Colonic mucosa (tissue), 4 donors: ENCODE data around the gene HMG20A. TPM values are rescaled to one million over a fixed set of nuclear protein-coding genes. Genes with fewer than 3 reads are reported as not detected.

Experiments used
- DNase-seq: peaks from one replicate; pipeline ENCODE4 v3.0.0-alpha.2; 2020
- H3K27ac ChIP-seq: fragments of 200-600 bp; one replicate; pipeline ENCODE4 v1.8.0; 2021
- H3K27me3 ChIP-seq: fragments of 200-600 bp; one replicate; pipeline ENCODE4 v1.8.0; 2021
- H3K36me3 ChIP-seq: fragments of 200-600 bp; one replicate; pipeline ENCODE4 v1.8.0; 2021
- H3K4me1 ChIP-seq: fragments of 200-600 bp; one replicate; pipeline ENCODE4 v1.8.0; 2021; ENCODE audit warnings: mild to moderate bottlenecking
- H3K4me3 ChIP-seq: fragments of 200-600 bp; one replicate; pipeline ENCODE4 v1.8.0; 2021
- H3K9ac ChIP-seq, 2 donors: one replicate each; pipeline ENCODE4 v1.7.0; 2013; ENCODE audit warnings: control low read depth in 2 of 2, low read depth in 2 of 2, low read length in 2 of 2
- H3K9me3 ChIP-seq: fragments of 200-600 bp; one replicate; pipeline ENCODE4 v1.8.0; 2021
- intact Hi-C: fragments of 100-400 bp; cut with DNase I; formaldehyde crosslinking; loops from one replicate; pipeline ENCODE4 v1.14.1; 2022
- total RNA-seq, 2 donors: library from RNA; stranded (reverse); fragmentation: NEBNext Ultra II Directional in 1 of 2; extraction: Animal tissue kit (Norgen Biotek cat#: 25700) in 1 of 2; gene quantifications; one replicate each; pipeline ENCODE4 v1.2.1, GENCODE V29; 2021
- TF ChIP-seq, protein P1 (sequence below): fragments of 200-600 bp; IDR thresholded peaks from one replicate; pipeline ENCODE4 v1.8.0; 2022; ENCODE audit warnings: antibody characterized with exemption, mild to moderate bottlenecking
- donor health status: healthy.
- donor health status: DM: no; HTN: no; CAD: no.
- donor health status: DM: no; HTN: no; CAD: no.

Gene HMG20A
- total RNA-seq, 2 donors from 2014 or later = 32.9 to 37.1 TPM

DNA sequence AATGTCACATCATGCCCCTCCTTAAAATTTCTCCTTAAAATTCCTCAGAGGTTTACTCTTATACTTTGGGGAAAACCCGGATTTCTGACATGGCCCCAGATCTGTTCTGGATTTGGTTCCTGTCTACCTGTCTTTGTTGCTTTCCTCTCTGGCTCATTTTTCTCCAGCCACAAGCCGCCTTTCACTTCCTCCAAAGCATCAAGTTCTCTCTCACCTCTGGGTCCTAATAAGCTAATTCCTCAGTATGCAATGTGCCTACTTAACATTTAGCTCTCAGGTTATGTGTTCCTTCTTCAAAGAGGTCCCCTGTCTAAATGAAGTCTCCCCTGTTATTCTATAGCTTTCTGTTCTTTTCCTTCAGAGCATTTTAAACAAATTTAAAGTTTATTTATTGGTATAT lies 16.1 kb downstream of the HMG20A start:
- TF ChIP-seq, protein P1, sequence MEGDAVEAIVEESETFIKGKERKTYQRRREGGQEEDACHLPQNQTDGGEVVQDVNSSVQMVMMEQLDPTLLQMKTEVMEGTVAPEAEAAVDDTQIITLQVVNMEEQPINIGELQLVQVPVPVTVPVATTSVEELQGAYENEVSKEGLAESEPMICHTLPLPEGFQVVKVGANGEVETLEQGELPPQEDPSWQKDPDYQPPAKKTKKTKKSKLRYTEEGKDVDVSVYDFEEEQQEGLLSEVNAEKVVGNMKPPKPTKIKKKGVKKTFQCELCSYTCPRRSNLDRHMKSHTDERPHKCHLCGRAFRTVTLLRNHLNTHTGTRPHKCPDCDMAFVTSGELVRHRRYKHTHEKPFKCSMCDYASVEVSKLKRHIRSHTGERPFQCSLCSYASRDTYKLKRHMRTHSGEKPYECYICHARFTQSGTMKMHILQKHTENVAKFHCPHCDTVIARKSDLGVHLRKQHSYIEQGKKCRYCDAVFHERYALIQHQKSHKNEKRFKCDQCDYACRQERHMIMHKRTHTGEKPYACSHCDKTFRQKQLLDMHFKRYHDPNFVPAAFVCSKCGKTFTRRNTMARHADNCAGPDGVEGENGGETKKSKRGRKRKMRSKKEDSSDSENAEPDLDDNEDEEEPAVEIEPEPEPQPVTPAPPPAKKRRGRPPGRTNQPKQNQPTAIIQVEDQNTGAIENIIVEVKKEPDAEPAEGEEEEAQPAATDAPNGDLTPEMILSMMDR = no peak
- Histone ChIP-seq H3K27ac (no peak overlapping the region), H3K36me3 (no peaks in the 10 kb centered on the region), H3K9me3 (no peaks in the 10 kb centered on the region), H3K4me3 (no peak overlapping the region), H3K4me1 (no peaks in the 10 kb centered on the region), H3K9ac (no peak overlapping the region), H3K27me3 (no peaks in the 10 kb centered on the region)
- DNase-seq = no peak
- intact Hi-C loops = no loop called here

DNA sequence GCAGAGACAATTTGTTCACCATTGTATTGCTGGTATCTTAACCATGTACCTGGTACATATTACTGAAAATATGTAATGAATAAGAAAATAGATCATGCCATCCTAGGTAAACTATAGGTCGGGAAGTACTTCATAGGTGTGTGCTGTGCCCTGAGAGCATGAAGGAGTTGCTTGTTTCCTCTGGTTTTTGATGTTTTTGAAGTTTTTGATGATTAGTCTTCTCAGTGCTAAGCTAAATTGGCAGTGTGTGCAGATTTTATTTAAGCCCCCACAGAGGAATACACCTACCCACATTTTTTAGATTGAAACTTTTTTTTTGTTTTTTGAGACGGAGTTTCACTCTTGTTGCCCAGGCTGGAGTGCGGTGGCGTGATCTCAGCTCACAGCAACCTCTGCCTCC lies 16.6 kb downstream of the HMG20A start:
- Histone ChIP-seq H3K9me3 (no peaks in the 10 kb centered on the region), H3K27me3 (no peaks in the 10 kb centered on the region), H3K36me3 (no peaks in the 10 kb centered on the region), H3K4me1 (no peaks in the 10 kb centered on the region), H3K9ac (no peak overlapping the region), H3K27ac (no peak overlapping the region), H3K4me3 (no peak overlapping the region)
- intact Hi-C loops = no loop called here
- no peak for DNase-seq
- TF ChIP-seq, protein P1 = no peak

DNA sequence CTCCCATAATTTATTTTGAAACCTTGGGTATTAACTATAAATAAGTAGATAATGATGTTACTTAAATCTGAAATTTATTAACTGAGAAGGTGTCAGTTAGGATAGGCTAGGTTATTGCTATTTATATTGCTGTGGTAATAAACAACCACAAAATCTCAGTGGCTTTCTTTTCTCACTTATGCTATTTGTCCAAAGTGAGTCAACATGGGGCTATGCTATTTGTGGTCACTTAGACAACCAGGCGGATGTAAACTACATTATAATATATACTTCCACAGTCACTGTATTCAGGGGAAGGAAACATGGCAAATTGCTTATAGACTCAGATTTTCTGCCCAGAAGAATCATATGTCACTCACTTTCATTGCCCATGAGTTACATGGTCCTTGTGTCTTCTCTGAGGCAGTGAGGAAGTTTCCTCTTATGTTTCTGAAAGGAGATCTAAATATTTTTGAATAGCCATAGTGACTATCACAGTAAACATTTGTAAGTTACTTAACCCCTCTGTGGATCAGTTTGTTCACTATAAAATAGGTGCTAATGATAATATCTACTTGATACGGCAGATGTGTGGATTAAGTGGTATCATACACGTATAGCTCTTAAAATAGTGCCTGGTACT lies 19.8 kb downstream of the HMG20A start:
- Histone ChIP-seq H3K4me3 (no peak overlapping the region), H3K4me1 (no peaks in the 10 kb centered on the region), H3K9me3 (no peaks in the 10 kb centered on the region), H3K9ac (no peak overlapping the region), H3K27ac (no peak overlapping the region), H3K36me3 (no peaks in the 10 kb centered on the region), H3K27me3 (no peaks in the 10 kb centered on the region)
- DNase-seq = no peak
- TF ChIP-seq, protein P1 = no peak
- intact Hi-C loops = no loop called here

DNA sequence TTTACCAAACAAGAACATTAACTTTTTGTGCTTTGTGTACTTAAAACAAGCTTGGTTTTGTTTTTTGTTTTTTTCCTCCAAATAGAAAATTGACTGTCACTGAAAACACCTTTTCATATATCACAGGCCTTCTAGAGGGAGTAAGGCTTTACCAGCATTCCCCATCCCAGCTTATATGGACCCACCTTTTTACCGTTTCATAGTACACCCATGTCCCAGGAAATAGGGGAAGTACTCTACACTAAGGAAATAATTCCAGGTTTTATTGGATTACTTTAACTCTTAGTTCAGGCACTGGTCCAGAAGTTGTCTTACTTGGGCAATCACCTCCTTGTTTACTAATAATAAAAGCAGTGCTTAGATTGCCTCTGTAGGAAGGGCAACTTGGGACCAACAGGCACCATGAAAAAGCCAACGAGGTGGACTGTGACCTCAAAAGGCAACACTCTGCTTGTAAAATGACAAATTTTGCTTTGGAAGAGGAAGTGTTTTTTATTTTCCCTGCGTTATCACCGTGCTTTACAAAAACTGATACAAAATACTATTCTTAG lies 26.2 kb downstream of the HMG20A start:
- no peaks in the 10 kb centered on the region for H3K9me3 ChIP-seq
- H3K9ac ChIP-seq = no peak overlapping the region
- TF ChIP-seq, protein P1 = no peak
- DNase-seq = peak; percentile 77
- H3K36me3 ChIP-seq = no peaks in the 10 kb centered on the region
- H3K4me3 ChIP-seq = no peak overlapping the region
- intact Hi-C loops = no loop called here
- peak overlapping the region; percentile 49 for H3K27ac ChIP-seq
- no peaks in the 10 kb centered on the region for H3K4me1 ChIP-seq
- H3K27me3 ChIP-seq = no peaks in the 10 kb centered on the region

DNA sequence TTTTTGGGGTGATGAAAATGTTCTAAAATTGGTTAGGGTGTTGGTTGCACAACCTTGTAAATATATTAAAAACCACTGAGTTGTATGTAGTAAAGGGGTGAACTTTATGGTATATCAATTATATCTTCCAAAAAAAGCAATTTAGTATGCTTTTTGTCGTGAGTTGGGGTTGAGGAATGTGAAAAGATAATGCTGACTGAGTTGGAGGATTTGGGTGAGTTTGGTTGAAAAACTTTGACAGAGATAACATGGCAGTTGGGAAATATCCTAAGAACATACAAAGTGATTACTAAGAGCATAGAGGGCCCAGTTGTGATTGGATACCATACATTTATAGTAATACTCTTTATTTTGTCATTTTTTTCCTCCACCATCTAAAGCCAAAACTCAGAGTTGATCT lies 33.6 kb downstream of the HMG20A start:
- TF ChIP-seq, protein P1 = no peak
- no peaks in the 10 kb centered on the region for H3K4me1 ChIP-seq
- no peaks in the 10 kb centered on the region for H3K9me3 ChIP-seq
- H3K4me3 ChIP-seq = no peak overlapping the region
- H3K36me3 ChIP-seq = no peaks in the 10 kb centered on the region
- H3K27me3 ChIP-seq = no peaks in the 10 kb centered on the region
- no peak overlapping the region for H3K9ac ChIP-seq
- intact Hi-C loops = no loop called here
- H3K27ac ChIP-seq = no peak overlapping the region
- DNase-seq = no peak
